GM23338 (cell line): ENCODE data around the gene ZNF254.

Source experiments
- CREB1 ChIP-seq: fragments of 250-450 bp; sonication (Bioruptor Pico); IDR thresholded peaks from 2 replicates; pipeline ENCODE4 v1.5.0; 2020; ENCODE audit warnings: low read depth, mild to moderate bottlenecking, moderate library complexity
- EZH2 ChIP-seq: fragments of 200-600 bp; sonication (generic); IDR thresholded peaks from one replicate; pipeline ENCODE4 v1.8.0; 2017; ENCODE audit warnings: antibody characterized with exemption, mild to moderate bottlenecking, low read depth; ENCODE audit not compliant: unreplicated experiment
- EZH2phosphoT487 ChIP-seq: fragments of 200-600 bp; sonication (generic); IDR thresholded peaks from one replicate; pipeline ENCODE4 v1.8.1; 2018; ENCODE audit warnings: antibody characterized with exemption; ENCODE audit not compliant: unreplicated experiment
- JUNB ChIP-seq: IDR thresholded peaks from one replicate; pipeline ENCODE4 v1.6.1; 2016; ENCODE audit warnings: antibody characterized with exemption; ENCODE audit not compliant: unreplicated experiment
- POLR2AphosphoS5 ChIP-seq: IDR thresholded peaks from 2 replicates; pipeline ENCODE4 v1.6.1; 2016; ENCODE audit warnings: antibody characterized with exemption, low read depth
- STAT1 ChIP-seq: IDR thresholded peaks from one replicate; pipeline ENCODE4 v1.6.1; 2016; ENCODE audit warnings: antibody characterized with exemption; ENCODE audit not compliant: unreplicated experiment
- ZNF331 ChIP-seq: fragments of 250-450 bp; sonication (Bioruptor Pico); IDR thresholded peaks from 2 replicates; pipeline ENCODE4 v1.5.0; 2020; ENCODE audit warnings: low read depth, mild to moderate bottlenecking, moderate library complexity
- ZNF462 ChIP-seq: fragments of 250-450 bp; sonication (Bioruptor Pico); IDR thresholded peaks from 2 replicates; pipeline ENCODE4 v1.5.0; 2020; ENCODE audit warnings: mild to moderate bottlenecking, moderate library complexity
- TF ChIP-seq, protein P1 (sequence below), 2 experiments: fragments of 200-600 bp in 1 of 2; sonication (generic) in 1 of 2; conservative IDR thresholded peaks; 2 replicates each; pipeline versions ENCODE4 v1.5.1 to v1.6.1; 2016 to 2017; ENCODE audit warnings: antibody characterized with exemption in 2 of 2, low read depth in 2 of 2, mild to moderate bottlenecking in 2 of 2, moderate library complexity in 1 of 2
- TF ChIP-seq, protein P2 (sequence below): IDR thresholded peaks from one replicate; pipeline ENCODE4 v1.6.1; 2018; ENCODE audit warnings: antibody characterized with exemption; ENCODE audit not compliant: unreplicated experiment

DNA sequence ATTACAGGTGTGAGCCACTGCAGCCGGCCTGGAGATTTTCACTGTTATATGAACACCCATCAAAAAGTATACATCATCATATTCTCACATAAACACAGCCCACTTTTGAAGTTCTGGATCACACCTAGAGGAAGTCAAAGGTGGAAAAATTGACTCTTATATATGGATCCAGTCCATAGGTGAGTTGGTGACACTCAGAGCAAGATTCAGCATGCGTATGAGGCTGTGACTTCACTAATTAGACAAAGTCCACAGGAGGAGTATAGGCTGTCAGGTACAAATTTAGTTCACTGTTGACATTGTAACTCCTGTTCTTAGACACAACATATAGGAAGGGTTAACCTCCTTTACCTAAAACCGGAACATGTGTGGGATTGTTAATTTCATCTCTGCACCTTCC is 31.4 kb upstream of the ZNF254 start:
- TF ChIP-seq POLR2AphosphoS5 (no peak), EZH2phosphoT487 (no peak), EZH2 (no peak), JUNB (no peak), ZNF462 (no peak), ZNF331 (no peak), STAT1 (no peak), CREB1 (no peak)
- TF ChIP-seq, protein P1, sequence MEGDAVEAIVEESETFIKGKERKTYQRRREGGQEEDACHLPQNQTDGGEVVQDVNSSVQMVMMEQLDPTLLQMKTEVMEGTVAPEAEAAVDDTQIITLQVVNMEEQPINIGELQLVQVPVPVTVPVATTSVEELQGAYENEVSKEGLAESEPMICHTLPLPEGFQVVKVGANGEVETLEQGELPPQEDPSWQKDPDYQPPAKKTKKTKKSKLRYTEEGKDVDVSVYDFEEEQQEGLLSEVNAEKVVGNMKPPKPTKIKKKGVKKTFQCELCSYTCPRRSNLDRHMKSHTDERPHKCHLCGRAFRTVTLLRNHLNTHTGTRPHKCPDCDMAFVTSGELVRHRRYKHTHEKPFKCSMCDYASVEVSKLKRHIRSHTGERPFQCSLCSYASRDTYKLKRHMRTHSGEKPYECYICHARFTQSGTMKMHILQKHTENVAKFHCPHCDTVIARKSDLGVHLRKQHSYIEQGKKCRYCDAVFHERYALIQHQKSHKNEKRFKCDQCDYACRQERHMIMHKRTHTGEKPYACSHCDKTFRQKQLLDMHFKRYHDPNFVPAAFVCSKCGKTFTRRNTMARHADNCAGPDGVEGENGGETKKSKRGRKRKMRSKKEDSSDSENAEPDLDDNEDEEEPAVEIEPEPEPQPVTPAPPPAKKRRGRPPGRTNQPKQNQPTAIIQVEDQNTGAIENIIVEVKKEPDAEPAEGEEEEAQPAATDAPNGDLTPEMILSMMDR (conservative IDR thresholded peaks at IDR 0.05; ENCODE audit: low read depth in 2 of 2) = no peak
- TF ChIP-seq, protein P2, sequence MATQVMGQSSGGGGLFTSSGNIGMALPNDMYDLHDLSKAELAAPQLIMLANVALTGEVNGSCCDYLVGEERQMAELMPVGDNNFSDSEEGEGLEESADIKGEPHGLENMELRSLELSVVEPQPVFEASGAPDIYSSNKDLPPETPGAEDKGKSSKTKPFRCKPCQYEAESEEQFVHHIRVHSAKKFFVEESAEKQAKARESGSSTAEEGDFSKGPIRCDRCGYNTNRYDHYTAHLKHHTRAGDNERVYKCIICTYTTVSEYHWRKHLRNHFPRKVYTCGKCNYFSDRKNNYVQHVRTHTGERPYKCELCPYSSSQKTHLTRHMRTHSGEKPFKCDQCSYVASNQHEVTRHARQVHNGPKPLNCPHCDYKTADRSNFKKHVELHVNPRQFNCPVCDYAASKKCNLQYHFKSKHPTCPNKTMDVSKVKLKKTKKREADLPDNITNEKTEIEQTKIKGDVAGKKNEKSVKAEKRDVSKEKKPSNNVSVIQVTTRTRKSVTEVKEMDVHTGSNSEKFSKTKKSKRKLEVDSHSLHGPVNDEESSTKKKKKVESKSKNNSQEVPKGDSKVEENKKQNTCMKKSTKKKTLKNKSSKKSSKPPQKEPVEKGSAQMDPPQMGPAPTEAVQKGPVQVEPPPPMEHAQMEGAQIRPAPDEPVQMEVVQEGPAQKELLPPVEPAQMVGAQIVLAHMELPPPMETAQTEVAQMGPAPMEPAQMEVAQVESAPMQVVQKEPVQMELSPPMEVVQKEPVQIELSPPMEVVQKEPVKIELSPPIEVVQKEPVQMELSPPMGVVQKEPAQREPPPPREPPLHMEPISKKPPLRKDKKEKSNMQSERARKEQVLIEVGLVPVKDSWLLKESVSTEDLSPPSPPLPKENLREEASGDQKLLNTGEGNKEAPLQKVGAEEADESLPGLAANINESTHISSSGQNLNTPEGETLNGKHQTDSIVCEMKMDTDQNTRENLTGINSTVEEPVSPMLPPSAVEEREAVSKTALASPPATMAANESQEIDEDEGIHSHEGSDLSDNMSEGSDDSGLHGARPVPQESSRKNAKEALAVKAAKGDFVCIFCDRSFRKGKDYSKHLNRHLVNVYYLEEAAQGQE = no peak
